ENCODE results near the gene C3orf49. TPM values are rescaled to one million over a fixed set of nuclear protein-coding genes. Genes with fewer than 3 reads are reported as not detected.

The C3orf49 gene
- polyA plus RNA-seq, 1 experiment: not detected

DNA sequence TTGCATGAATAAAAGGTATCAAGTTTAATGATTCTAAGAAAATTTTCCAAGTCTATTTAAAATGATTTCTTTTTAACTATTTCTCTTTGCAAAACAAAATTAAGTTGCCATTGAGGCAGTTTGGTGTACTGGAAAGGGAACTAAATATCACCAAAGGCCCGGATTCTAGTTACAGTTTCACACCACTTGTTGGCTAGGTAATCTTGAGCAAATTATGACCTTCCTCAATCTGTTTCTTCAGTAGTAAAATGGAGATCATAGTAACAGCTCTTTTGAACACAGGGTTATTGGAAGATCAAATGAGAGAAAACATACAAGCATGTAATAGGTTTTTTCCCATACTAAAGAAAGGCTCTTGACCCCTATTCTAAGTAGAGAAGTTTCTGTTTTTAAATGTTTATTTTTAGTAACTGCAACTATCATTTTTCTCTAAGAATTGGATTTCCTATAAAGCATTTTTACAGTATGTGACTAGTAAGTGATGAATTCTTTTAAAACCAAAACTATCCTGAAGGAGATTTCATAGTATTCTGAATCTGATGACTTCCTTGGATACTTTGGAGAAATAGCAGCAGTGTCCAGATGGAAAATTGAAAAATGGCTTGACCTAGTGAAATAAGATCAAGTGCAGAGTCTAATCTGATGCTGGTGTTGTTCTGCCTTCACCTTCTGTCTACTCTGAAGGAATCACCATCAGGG, 77.4 kb downstream of the C3orf49 start:
- DNase-seq (ENCODE audit: low read depth, low spot score): no peak
- ChIA-PET CTCF (interaction anchor here (0.6 kb wide), 1 partner anchor 49 kb away, joined by 3 read pairs; no protein-coding TSS in a partner anchor), POLR2A (no interaction called here)
- Histone ChIP-seq H3K27me3 (ENCODE audit: control insufficient read depth, insufficient read depth, low read length) (no peaks in the 10 kb centered on the region), H3K4me3 (ENCODE audit: low read depth, low read length) (no peak overlapping the region), H3K27ac (ENCODE audit: low read depth, low read length) (no peak overlapping the region), H3K9me3 (ENCODE audit: control insufficient read depth, insufficient read depth, low read length) (no peaks in the 10 kb centered on the region)
- TF ChIP-seq, protein P1, sequence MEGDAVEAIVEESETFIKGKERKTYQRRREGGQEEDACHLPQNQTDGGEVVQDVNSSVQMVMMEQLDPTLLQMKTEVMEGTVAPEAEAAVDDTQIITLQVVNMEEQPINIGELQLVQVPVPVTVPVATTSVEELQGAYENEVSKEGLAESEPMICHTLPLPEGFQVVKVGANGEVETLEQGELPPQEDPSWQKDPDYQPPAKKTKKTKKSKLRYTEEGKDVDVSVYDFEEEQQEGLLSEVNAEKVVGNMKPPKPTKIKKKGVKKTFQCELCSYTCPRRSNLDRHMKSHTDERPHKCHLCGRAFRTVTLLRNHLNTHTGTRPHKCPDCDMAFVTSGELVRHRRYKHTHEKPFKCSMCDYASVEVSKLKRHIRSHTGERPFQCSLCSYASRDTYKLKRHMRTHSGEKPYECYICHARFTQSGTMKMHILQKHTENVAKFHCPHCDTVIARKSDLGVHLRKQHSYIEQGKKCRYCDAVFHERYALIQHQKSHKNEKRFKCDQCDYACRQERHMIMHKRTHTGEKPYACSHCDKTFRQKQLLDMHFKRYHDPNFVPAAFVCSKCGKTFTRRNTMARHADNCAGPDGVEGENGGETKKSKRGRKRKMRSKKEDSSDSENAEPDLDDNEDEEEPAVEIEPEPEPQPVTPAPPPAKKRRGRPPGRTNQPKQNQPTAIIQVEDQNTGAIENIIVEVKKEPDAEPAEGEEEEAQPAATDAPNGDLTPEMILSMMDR (IDR thresholded peaks at IDR 0.05; ENCODE audit: low read depth, low read length): no peak

Other genes starting within 250 kb of the C3orf49 start
- gene SNTN, start 166.6 kb upstream of the C3orf49 start, polyA plus RNA-seq (2011; rRNA removed): not detected in 2 replicates
- 71.0 and 84.3 TPM in 2 replicates for gene THOC7, start 44.5 kb downstream of the C3orf49 start, polyA plus RNA-seq (2011; rRNA removed)
- 10.7 and 15.0 TPM in 2 replicates for gene ATXN7, start 44.6 kb downstream of the C3orf49 start, polyA plus RNA-seq (2011; rRNA removed)
- not detected in 2 replicates for gene SCAANT1, start 93.1 kb downstream of the C3orf49 start, polyA plus RNA-seq (2011; rRNA removed)
- 69.4 and 83.6 TPM in 2 replicates for gene PSMD6, start 204.2 kb downstream of the C3orf49 start, polyA plus RNA-seq (2011; rRNA removed)